ENCODE data around the gene LSM12.

DNA sequence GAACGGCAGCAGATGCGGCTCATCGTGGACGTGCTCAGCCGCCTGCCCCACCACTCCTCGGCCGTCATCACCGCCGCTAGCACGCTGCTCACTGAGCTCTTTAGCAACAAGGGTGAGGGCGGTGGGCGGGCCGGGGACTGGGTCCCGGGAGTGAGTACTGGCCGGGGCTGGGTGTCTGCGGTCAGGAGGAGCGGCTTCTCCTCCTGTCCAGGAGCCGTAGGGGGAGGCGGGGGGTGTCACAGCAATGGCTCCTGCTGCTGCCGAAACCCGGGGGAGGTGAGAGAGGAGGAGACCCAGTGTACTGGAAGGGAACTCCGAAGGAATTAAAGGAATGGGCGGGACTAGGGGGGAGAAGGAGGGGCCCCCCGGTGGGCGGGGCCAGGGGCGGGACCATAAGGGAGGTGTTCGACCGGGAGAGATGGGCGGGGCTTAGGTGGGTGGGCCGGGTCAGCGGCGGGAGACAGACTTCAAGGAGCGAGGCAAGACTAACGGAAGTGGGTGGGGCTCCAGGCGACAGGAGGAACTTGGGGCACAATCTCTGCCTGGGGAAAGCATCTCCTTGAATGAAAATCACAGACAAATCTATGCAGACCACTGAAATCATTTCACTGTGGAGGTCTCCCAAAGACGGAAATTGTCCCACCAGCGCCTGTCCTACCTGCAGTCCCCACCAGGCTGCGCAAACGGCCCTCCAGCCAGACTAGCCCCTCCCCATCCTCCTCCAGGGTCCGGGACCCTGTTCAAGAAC is 59.7 kb downstream of the LSM12 start:
- TF ChIP-seq, protein P1, sequence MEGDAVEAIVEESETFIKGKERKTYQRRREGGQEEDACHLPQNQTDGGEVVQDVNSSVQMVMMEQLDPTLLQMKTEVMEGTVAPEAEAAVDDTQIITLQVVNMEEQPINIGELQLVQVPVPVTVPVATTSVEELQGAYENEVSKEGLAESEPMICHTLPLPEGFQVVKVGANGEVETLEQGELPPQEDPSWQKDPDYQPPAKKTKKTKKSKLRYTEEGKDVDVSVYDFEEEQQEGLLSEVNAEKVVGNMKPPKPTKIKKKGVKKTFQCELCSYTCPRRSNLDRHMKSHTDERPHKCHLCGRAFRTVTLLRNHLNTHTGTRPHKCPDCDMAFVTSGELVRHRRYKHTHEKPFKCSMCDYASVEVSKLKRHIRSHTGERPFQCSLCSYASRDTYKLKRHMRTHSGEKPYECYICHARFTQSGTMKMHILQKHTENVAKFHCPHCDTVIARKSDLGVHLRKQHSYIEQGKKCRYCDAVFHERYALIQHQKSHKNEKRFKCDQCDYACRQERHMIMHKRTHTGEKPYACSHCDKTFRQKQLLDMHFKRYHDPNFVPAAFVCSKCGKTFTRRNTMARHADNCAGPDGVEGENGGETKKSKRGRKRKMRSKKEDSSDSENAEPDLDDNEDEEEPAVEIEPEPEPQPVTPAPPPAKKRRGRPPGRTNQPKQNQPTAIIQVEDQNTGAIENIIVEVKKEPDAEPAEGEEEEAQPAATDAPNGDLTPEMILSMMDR (IDR thresholded peaks at IDR 0.05), result peak; percentile 61
- TF ChIP-seq ZFX (IDR thresholded peaks at IDR 0.05; ENCODE audit: borderline replicate concordance), result no peak
